Activated naive CD8-positive, alpha-beta T cell (primary cell): ENCODE data around the gene FXYD6.
A peak's percentile ranks its signal among the peaks of the same experiment; 100 is the strongest.
"Not testable (repeated sequence)": the region's sequence is repeated elsewhere in the genome, so short reads cannot be mapped to it uniquely, and the experiment has no call there.

Experiments
- H3K27ac Mint-ChIP-seq: one replicate; pipeline ENCODE4 v1.8.0; 2021; ENCODE audit warnings: mixed read lengths
- H3K27me3 Mint-ChIP-seq: one replicate; pipeline ENCODE4 v1.8.0; 2021; ENCODE audit warnings: mixed read lengths
- H3K36me3 Mint-ChIP-seq: one replicate; pipeline ENCODE4 v1.8.0; 2021; ENCODE audit warnings: mixed read lengths
- H3K4me1 Mint-ChIP-seq: one replicate; pipeline ENCODE4 v1.8.0; 2021; ENCODE audit warnings: low read depth, mixed read lengths
- H3K4me3 Mint-ChIP-seq: one replicate; pipeline ENCODE4 v1.8.0; 2021; ENCODE audit warnings: mild to moderate bottlenecking, mixed read lengths
- H3K9me3 Mint-ChIP-seq: one replicate; pipeline ENCODE4 v1.8.0; 2021; ENCODE audit warnings: low read depth, mixed read lengths

The FXYD6 gene, protein sequence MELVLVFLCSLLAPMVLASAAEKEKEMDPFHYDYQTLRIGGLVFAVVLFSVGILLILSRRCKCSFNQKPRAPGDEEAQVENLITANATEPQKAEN

DNA sequence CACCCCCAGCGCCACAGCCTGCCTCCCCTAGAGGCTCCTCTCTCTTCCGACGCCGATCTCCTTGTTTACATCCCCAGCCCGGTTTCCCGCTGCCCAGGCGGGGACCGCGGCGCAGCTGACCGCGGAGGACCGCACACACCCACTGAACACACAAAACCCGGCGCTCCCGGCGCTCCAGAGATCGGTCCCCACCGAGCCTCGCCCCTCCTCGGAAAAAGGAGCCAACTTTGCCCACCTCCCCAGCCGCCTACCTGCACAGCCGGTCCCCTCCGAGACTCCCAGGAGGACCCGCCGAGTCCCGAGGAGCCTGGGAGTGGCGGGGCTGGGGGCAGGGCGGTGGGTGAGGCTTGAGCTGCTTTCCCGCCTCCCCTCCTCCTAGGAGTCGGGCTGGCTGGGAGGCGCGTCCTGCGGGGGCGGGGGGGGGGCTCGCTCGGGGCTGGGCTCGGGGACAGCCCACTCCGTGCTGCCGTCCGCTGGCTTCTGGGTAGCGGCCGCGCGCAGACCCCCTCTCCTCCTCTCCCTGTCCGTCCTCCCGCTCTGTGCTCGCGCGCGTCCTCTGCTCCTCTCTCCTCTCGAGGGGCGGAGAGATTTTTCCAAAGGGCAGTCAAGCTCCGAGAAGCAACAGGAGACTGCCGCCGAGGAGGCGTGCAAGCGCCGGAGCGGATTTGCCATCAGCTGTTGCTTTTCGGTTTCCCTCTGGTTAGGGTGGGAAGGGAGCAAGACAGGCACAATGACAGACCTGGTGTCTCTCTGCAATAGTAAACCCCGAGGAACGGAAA is at the start of gene FXYD6:
FXYD6 (minus strand) TSS at position 318 of the 779 bp plus-strand sequence. CDS start 33,882 bp downstream, outside the sequence.
- Mint-ChIP-seq H3K9me3 (no peaks in the 10 kb centered on the region), H3K27ac (peak within 1 kb of the TSS; percentile 54), H3K4me1 (peaks cover 29% of the 10 kb centered on the region), H3K27me3 (peaks cover 32% of the 10 kb centered on the region), H3K36me3 (no peaks in the 10 kb centered on the region), H3K4me3 (peak within 1 kb of the TSS; percentile 91)

DNA sequence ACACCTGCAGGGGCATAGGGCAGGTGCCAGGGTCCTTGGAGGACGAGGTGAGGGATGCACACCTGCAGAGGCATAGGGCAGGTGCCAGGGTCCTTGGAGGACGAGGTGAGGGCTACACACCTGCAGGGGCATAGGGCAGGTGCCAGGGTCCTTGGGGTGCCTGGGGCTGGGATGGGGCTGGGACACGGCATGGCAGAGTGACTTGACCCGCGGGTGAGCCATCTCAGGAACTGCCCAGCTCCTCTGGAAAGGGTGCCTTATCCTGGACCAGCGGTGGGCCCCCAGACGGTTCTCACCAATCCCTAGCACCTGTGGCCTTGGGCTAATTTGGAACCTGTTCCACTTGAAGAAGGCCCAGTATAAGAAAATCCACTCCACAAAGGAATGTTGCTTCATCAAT is 49.7 kb upstream of the FXYD6 start:
- not testable (repeated sequence) for H3K4me3 Mint-ChIP-seq, H3K9me3 Mint-ChIP-seq, H3K27ac Mint-ChIP-seq, H3K36me3 Mint-ChIP-seq, H3K27me3 Mint-ChIP-seq
- peaks cover 36% of the 10 kb centered on the region for H3K4me1 Mint-ChIP-seq

DNA sequence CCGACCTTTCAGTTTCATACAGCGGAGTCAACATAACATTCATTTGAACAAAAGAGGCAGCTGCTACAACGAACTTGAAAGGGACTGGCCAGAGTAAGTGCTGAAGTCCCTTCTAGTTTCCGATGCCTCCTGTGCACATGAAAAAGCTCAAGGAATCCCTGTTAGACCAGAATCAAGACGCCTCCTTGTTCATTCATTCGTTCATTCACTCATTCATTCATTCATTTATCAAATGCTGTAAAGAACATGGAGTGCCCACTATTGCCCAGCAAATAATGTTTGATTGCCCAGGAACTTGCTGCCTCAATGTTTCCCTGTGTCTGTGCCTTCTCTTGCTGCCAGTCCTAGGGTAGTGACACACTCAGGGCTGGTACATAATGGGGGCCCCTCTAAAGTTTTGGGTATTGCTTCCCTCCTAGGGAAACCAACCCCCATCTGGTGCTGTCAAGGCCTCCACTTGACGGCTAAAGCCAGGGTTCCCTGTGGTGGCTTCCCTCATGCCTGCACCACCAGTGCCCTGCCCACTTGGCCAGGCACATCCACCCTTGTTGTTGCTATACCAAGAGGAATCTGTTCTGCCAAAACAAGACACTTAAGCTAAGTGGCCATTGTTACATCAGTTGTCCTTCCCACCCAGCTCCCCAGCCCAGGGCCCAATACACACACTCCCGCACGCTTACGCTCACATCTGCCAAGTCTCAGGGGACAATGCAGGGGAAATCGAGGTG is 48.9 kb upstream of the FXYD6 start:
- H3K9me3 Mint-ChIP-seq = no peaks in the 10 kb centered on the region

DNA sequence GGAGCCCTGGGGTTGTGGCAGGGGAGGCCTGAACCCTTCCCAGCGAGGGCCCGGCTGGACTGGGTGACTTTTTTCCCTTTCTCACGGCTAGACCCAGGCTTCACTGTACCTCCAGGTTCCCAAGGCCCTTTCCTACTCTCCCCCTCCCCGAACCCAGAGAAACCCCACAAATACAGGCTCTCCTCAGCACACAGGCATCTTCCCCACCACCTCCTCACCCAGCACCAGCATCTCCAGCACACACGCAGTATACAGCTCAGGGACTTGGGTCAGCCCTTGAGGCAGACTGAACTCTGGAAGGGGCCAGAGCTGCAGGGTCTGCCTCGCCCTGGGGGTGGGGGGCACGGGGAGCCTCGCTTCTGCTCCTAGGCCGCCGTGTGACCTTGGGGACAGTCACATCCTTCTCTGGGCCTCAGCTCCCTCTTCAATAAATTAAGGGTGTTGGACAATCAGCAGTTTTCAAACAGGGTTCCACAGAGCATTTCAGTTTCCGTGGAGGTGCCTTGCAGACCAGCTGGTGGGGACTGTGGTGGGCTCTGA is 48.2 kb upstream of the FXYD6 start:
- Mint-ChIP-seq H3K36me3 (no peaks in the 10 kb centered on the region), H3K9me3 (no peaks in the 10 kb centered on the region), H3K4me1 (peaks cover 21% of the 10 kb centered on the region), H3K4me3 (no peak overlapping the region), H3K27me3 (no peaks in the 10 kb centered on the region), H3K27ac (no peak overlapping the region)

More for the DNA sequence above, 48.9 kb upstream of the FXYD6 start:
- Mint-ChIP-seq H3K27me3 (no peaks in the 10 kb centered on the region), H3K36me3 (no peaks in the 10 kb centered on the region), H3K4me1 (peaks cover 28% of the 10 kb centered on the region), H3K27ac (no peak overlapping the region), H3K4me3 (no peak overlapping the region)

GRCh38 chr11:117923773-117924172 is 47.3 kb upstream of the FXYD6 start:
- no peak overlapping the region for H3K4me3 Mint-ChIP-seq
- H3K36me3 Mint-ChIP-seq = no peaks in the 10 kb centered on the region
- no peak overlapping the region for H3K27ac Mint-ChIP-seq
- H3K9me3 Mint-ChIP-seq = no peaks in the 10 kb centered on the region
- H3K4me1 Mint-ChIP-seq = peaks cover 15% of the 10 kb centered on the region
- H3K27me3 Mint-ChIP-seq = no peaks in the 10 kb centered on the region

GRCh38 chr11:117923275-117923674 is 46.8 kb upstream of the FXYD6 start:
- Mint-ChIP-seq H3K27me3 (no peaks in the 10 kb centered on the region), H3K4me1 (peaks cover 10% of the 10 kb centered on the region), H3K36me3 (no peaks in the 10 kb centered on the region), H3K27ac (no peak overlapping the region), H3K9me3 (no peaks in the 10 kb centered on the region), H3K4me3 (no peak overlapping the region)

DNA sequence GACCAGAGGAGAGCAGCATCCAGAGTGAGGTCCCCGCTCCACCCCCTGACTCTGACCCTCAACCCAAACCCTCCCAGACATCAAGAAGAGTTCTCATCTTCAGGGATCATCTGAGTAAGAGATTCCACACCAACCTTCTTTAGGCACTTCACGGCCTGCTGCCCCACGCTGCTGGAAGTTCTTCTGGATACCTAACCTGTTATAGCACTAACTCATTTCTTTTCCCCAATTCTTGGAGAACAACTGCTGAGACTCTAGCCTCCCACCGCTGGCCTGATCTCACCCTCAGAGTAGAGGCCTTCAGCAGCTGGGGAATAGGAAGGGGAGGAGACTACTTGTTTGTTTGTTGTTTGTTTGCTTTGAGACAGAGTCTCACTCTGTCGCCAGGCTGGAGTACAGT is 45.4 kb upstream of the FXYD6 start:
- no peak overlapping the region for H3K27ac Mint-ChIP-seq
- H3K27me3 Mint-ChIP-seq = no peaks in the 10 kb centered on the region
- peaks cover 3% of the 10 kb centered on the region for H3K4me1 Mint-ChIP-seq
- no peaks in the 10 kb centered on the region for H3K36me3 Mint-ChIP-seq
- H3K4me3 Mint-ChIP-seq = no peak overlapping the region
- H3K9me3 Mint-ChIP-seq = no peaks in the 10 kb centered on the region

DNA sequence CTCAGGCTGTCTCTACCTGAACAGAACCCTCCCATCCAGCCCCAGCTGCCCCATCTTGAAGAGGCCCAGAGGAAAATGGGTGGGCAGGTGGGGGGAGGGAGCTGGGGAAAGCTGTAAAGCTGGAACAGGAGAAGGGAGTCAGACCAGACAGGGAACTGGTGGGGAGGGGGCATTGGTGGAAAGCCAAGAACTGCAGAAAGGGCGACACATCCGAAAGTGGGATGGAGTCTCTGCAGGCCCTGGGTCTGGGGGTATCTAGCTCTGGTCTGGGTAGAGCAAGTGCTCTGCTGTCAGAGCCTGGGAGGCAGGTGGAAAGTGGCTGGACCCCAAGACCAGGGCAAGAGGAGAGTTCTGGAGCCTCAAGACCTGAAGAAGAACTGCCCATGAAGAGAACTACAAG is 45.0 kb upstream of the FXYD6 start:
- Mint-ChIP-seq H3K9me3 (no peaks in the 10 kb centered on the region), H3K27me3 (no peaks in the 10 kb centered on the region), H3K4me1 (peaks cover 3% of the 10 kb centered on the region), H3K27ac (no peak overlapping the region), H3K4me3 (no peak overlapping the region), H3K36me3 (no peaks in the 10 kb centered on the region)

GRCh38 chr11:117919781-117920221 is 43.3 kb upstream of the FXYD6 start:
- peaks cover 3% of the 10 kb centered on the region for H3K4me1 Mint-ChIP-seq
- no peaks in the 10 kb centered on the region for H3K27me3 Mint-ChIP-seq
- peaks cover 2% of the 10 kb centered on the region for H3K36me3 Mint-ChIP-seq
- no peak overlapping the region for H3K27ac Mint-ChIP-seq
- H3K9me3 Mint-ChIP-seq = no peaks in the 10 kb centered on the region
- no peak overlapping the region for H3K4me3 Mint-ChIP-seq

DNA sequence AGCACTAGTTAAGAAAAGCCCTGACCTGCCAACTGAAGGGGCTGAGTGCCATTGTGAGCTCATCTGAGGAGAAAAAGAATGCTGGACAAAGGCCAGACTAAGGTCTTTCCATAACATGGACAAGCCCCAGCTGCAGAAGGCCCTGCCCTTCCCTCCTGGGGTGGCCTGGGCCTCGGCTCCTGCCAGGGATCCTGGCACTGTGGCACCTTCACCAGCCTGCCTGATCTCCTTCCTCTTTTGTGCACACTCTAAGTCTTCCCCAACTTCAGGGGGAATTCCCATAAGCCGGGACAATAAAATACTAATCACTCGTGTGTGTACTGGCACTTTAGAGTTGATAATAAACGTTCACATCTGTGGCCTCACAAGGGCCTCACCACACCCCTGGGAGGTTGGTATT is 42.9 kb upstream of the FXYD6 start:
- Mint-ChIP-seq H3K36me3 (peaks cover 2% of the 10 kb centered on the region), H3K27me3 (no peaks in the 10 kb centered on the region), H3K9me3 (no peaks in the 10 kb centered on the region)

DNA sequence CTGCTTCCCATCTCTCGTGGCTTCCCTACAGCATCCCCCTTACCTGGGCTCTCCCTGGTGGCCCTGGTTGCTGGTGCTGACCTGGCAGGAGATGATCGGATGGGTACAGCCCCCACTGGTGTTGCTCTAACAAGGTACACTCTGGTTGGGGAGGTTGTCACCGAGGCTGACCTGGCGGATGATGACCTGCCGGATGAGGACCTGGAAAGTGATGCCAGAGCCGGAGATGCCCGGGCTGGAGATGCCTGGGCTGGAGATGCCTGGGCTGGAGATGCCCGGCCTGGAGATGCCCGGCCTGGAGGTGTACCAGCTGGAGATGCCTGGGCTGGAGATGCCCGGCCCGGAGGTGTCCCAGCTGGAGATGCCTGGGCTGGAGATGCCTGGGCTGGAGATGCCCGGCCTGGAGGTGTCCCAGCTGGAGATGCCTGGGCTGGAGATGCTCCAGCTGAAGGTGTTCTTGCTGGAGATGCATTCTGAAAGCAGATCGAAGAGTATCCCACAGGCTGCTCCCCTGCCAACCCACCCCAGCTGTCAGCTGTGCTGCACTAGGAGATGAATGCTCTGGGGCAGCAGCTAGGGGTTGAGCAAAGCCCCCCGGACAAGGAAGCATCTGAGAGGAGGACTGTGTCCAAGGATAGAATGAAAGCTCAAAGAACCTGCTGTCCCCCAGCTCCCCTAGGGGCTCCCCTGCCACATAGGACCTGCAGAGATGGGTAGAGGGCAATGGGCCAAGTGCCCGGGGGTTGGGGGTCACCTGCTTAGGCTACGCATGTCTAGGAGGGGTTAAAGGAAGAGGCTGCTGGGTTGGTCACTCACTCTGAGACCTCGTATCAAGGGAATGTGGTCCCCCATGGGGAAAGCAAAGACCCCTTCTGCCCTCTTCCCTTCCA is 42.2 kb upstream of the FXYD6 start:
- peaks cover 2% of the 10 kb centered on the region for H3K36me3 Mint-ChIP-seq
- H3K4me1 Mint-ChIP-seq = peaks cover 3% of the 10 kb centered on the region
- H3K27me3 Mint-ChIP-seq = no peaks in the 10 kb centered on the region
- H3K27ac Mint-ChIP-seq = no peak overlapping the region
- no peak overlapping the region for H3K4me3 Mint-ChIP-seq
- no peaks in the 10 kb centered on the region for H3K9me3 Mint-ChIP-seq

More for the DNA sequence above, 42.9 kb upstream of the FXYD6 start:
- peaks cover 3% of the 10 kb centered on the region for H3K4me1 Mint-ChIP-seq
- no peak overlapping the region for H3K4me3 Mint-ChIP-seq
- no peak overlapping the region for H3K27ac Mint-ChIP-seq

DNA sequence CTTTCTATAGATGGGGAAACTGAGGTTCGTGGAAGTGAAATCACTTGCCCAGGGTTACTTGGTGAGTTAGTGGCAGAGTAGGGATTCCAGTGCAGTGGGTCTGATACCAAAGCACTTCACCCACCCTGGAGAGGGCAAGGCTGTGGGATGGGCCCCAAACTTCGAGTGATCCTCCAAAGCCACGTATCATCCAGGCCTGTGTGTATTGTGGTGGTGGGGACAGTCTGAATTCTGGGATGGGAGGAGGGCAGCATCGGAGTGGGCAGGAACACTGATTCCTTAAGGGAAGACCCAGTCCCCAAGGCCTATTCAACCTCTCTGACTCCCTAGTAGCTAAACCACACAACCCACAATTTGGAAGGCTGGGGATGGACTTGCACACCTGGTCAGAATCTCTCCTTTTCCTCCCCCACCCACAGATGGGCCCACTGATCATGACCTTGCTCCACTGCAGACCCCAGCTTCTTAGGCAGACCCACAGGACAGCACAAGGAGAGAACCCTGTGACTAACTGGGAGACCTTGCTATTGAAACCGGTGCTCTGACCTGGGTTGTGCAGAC is 41.2 kb upstream of the FXYD6 start:
- H3K27ac Mint-ChIP-seq = no peak overlapping the region
- H3K4me3 Mint-ChIP-seq = no peak overlapping the region
- no peaks in the 10 kb centered on the region for H3K27me3 Mint-ChIP-seq
- peaks cover 3% of the 10 kb centered on the region for H3K4me1 Mint-ChIP-seq
- H3K9me3 Mint-ChIP-seq = no peaks in the 10 kb centered on the region
- H3K36me3 Mint-ChIP-seq = peaks cover 2% of the 10 kb centered on the region

- Mint-ChIP-seq H3K9me3 (no peaks in the 10 kb centered on the region), H3K4me1 (peaks cover 3% of the 10 kb centered on the region), H3K4me3 (no peak overlapping the region), H3K27ac (no peak overlapping the region), H3K36me3 (peaks cover 2% of the 10 kb centered on the region), H3K27me3 (no peaks in the 10 kb centered on the region)
Measured at GRCh38 chr11:117916956-117917355, 40.5 kb upstream of the FXYD6 start.

GRCh38 chr11:117915672-117916235 is 39.3 kb upstream of the FXYD6 start:
- Mint-ChIP-seq H3K9me3 (no peaks in the 10 kb centered on the region), H3K4me1 (peaks cover 3% of the 10 kb centered on the region), H3K27me3 (no peaks in the 10 kb centered on the region), H3K36me3 (peaks cover 2% of the 10 kb centered on the region), H3K4me3 (no peak overlapping the region), H3K27ac (no peak overlapping the region)
